ENCODE measurements around the gene RNASE11.

DNA sequence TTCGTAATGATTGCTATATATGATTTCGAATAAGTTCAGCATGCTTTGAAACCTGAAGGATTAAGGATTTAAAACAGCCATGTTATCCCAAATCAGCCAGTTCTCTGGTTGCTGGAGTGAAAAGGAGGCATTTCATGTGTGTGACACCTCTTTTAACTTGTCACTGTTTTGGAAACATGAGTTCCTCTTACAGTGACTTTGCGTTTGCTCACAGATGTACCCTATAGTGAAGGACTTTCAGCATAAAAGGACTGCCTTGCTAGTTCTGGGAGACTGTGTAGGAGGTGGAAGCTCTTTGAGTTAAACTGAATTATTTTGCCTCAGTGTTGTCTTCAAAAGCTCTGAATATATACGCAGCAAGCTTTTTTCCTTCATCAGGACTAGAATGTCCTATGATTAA lies 7.6 kb downstream of the RNASE11 start:
- TF ChIP-seq, protein P1, sequence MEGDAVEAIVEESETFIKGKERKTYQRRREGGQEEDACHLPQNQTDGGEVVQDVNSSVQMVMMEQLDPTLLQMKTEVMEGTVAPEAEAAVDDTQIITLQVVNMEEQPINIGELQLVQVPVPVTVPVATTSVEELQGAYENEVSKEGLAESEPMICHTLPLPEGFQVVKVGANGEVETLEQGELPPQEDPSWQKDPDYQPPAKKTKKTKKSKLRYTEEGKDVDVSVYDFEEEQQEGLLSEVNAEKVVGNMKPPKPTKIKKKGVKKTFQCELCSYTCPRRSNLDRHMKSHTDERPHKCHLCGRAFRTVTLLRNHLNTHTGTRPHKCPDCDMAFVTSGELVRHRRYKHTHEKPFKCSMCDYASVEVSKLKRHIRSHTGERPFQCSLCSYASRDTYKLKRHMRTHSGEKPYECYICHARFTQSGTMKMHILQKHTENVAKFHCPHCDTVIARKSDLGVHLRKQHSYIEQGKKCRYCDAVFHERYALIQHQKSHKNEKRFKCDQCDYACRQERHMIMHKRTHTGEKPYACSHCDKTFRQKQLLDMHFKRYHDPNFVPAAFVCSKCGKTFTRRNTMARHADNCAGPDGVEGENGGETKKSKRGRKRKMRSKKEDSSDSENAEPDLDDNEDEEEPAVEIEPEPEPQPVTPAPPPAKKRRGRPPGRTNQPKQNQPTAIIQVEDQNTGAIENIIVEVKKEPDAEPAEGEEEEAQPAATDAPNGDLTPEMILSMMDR (IDR thresholded peaks at IDR 0.05) = no peak
- TF ChIP-seq POLR2A (IDR thresholded peaks at IDR 0.05) = no peak
